ENCODE data around the gene ANKRD34C.

DNA sequence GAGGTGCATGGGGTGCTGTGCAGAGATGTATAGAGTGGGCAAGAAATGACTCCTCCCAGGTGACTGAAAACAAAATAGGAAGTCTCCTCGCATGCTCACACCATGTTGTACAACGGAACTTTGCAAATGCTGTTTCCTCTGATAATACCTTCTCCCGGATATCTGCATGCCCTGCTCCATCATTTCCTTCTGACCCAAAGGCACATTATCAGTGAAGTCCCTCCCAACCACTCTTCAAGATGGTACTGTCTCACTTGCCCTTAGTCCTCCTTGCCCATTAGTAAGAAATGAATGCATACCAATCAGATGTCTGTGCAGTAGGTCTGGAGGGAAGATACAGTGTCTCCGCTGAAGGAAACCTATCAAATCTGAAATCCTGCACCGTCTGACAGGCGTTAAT, 40.4 kb downstream of the ANKRD34C start:
- TF ChIP-seq EZH2 (IDR thresholded peaks at IDR 0.05; ENCODE audit: borderline replicate concordance, low read depth, low read length, poor library complexity, severe bottlenecking) = no peak
- TF ChIP-seq, protein P1, sequence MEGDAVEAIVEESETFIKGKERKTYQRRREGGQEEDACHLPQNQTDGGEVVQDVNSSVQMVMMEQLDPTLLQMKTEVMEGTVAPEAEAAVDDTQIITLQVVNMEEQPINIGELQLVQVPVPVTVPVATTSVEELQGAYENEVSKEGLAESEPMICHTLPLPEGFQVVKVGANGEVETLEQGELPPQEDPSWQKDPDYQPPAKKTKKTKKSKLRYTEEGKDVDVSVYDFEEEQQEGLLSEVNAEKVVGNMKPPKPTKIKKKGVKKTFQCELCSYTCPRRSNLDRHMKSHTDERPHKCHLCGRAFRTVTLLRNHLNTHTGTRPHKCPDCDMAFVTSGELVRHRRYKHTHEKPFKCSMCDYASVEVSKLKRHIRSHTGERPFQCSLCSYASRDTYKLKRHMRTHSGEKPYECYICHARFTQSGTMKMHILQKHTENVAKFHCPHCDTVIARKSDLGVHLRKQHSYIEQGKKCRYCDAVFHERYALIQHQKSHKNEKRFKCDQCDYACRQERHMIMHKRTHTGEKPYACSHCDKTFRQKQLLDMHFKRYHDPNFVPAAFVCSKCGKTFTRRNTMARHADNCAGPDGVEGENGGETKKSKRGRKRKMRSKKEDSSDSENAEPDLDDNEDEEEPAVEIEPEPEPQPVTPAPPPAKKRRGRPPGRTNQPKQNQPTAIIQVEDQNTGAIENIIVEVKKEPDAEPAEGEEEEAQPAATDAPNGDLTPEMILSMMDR (conservative IDR thresholded peaks at IDR 0.05; ENCODE audit: low read depth, low read length) = no peak
